Muscle of leg (tissue), 11 donors: ENCODE measurements around the gene DCHS2. TPM values are rescaled to one million over a fixed set of nuclear protein-coding genes. Genes with fewer than 3 reads are reported as not detected.

ENCODE experiments used
- DNase-seq: peaks from one replicate; pipeline ENCODE4 v3.0.0; 2013
- H3K27ac ChIP-seq: one replicate; pipeline ENCODE4 v1.5.1; 2013; ENCODE audit warnings: mild to moderate bottlenecking, low read length, control low read depth
- H3K27me3 ChIP-seq: one replicate; pipeline ENCODE4 v1.6.1; 2013; ENCODE audit warnings: low read length; ENCODE audit not compliant: control insufficient read depth, insufficient read depth
- H3K36me3 ChIP-seq: one replicate; pipeline ENCODE4 v1.6.1; 2013; ENCODE audit warnings: low read length; ENCODE audit not compliant: control insufficient read depth, insufficient read depth
- H3K4me1 ChIP-seq: one replicate; pipeline ENCODE4 v1.6.1; 2013; ENCODE audit warnings: low read length; ENCODE audit not compliant: control insufficient read depth, insufficient read depth
- H3K4me3 ChIP-seq: one replicate; pipeline ENCODE4 v1.5.1; 2013; ENCODE audit warnings: low read length, control low read depth
- H3K9me3 ChIP-seq: replicated peaks from 2 replicates; pipeline ENCODE4 v1.6.1; 2013; ENCODE audit warnings: low read depth, low read length; ENCODE audit not compliant: control insufficient read depth
- WGBS: methylation state at CpG from one replicate; pipeline ENCODE4 v1.1.5; 2013; ENCODE audit warnings: missing lambda C conversion rate; ENCODE audit not compliant: insufficient coverage; 5-methylcytosine and 5-hydroxymethylcytosine counted together
- polyA plus RNA-seq, 8 donors: library from polyadenylated mRNA; unstranded; fragments of 120-200 nt; gene quantifications; one replicate each; pipeline versions ENCODE4 v1.2.1 to v1.2.3, GENCODE V29; 2013; ENCODE audit warnings: inconsistent platforms in 1 of 8, low replicate concordance in 1 of 8; ENCODE audit not compliant: insufficient read length in 8 of 8, insufficient read depth in 1 of 8
- total RNA-seq: library from RNA; stranded (reverse); fragments of 120-200 nt; gene quantifications from one replicate; pipeline ENCODE4 v1.2.4, GENCODE V29; 2013

Gene DCHS2
- total and polyA plus RNA-seq, 9 donors = 5.5 to 22.9 (median 16.9) TPM

GRCh38 chr4:154429176-154429575, 62.4 kb downstream of the DCHS2 start:
- 24% methylated on average over 2 of the region's 5 CpGs for WGBS
- DNase-seq = peak; percentile 33

GRCh38 chr4:154427149-154427548, 64.5 kb downstream of the DCHS2 start:
- no peaks in the 10 kb centered on the region for H3K36me3 ChIP-seq
- 90% methylated on average over 2 of the region's 6 CpGs for WGBS
- H3K4me3 ChIP-seq = no peak overlapping the region
- H3K27me3 ChIP-seq = no peaks in the 10 kb centered on the region
- no peaks in the 10 kb centered on the region for H3K4me1 ChIP-seq
- no peaks in the 10 kb centered on the region for H3K9me3 ChIP-seq
- H3K27ac ChIP-seq = no peak overlapping the region
- DNase-seq = no peak

More at GRCh38 chr4:154429176-154429575, 62.4 kb downstream of the DCHS2 start:
- no peak overlapping the region for H3K27ac ChIP-seq
- H3K4me1 ChIP-seq = no peaks in the 10 kb centered on the region
- H3K4me3 ChIP-seq = no peak overlapping the region
- no peaks in the 10 kb centered on the region for H3K9me3 ChIP-seq
- no peaks in the 10 kb centered on the region for H3K27me3 ChIP-seq
- no peaks in the 10 kb centered on the region for H3K36me3 ChIP-seq

- no peaks in the 10 kb centered on the region for H3K36me3 ChIP-seq
- no peaks in the 10 kb centered on the region for H3K4me1 ChIP-seq
- WGBS = 21% methylated on average over 2 of the region's 3 CpGs
- no peaks in the 10 kb centered on the region for H3K9me3 ChIP-seq
- no peak overlapping the region for H3K27ac ChIP-seq
- no peaks in the 10 kb centered on the region for H3K27me3 ChIP-seq
- peak; percentile 22 for DNase-seq
- H3K4me3 ChIP-seq = no peak overlapping the region
These were observed 66.1 kb downstream of the DCHS2 start for GRCh38 chr4:154425514-154425913.

GRCh38 chr4:154424810-154425484, 66.7 kb downstream of the DCHS2 start:
- no peak for DNase-seq
- Histone ChIP-seq H3K9me3 (no peaks in the 10 kb centered on the region), H3K27ac (no peak overlapping the region), H3K4me1 (no peaks in the 10 kb centered on the region), H3K36me3 (no peaks in the 10 kb centered on the region), H3K4me3 (no peak overlapping the region), H3K27me3 (no peaks in the 10 kb centered on the region)
- 88% methylated on average over 4 of the region's 7 CpGs for WGBS

GRCh38 chr4:154422152-154422551, 69.4 kb downstream of the DCHS2 start:
- no peak overlapping the region for H3K27ac ChIP-seq
- 0% methylated on average over 1 of the region's 1 CpG for WGBS
- H3K4me1 ChIP-seq = no peaks in the 10 kb centered on the region
- H3K36me3 ChIP-seq = no peaks in the 10 kb centered on the region
- DNase-seq = no peak
- no peak overlapping the region for H3K4me3 ChIP-seq
- H3K27me3 ChIP-seq = no peaks in the 10 kb centered on the region
- no peaks in the 10 kb centered on the region for H3K9me3 ChIP-seq

GRCh38 chr4:154421618-154422017, 70.0 kb downstream of the DCHS2 start:
- no peaks in the 10 kb centered on the region for H3K4me1 ChIP-seq
- 89% methylated on average over 5 of the region's 6 CpGs for WGBS
- H3K36me3 ChIP-seq = no peaks in the 10 kb centered on the region
- no peak overlapping the region for H3K27ac ChIP-seq
- DNase-seq = no peak
- H3K9me3 ChIP-seq = no peaks in the 10 kb centered on the region
- no peaks in the 10 kb centered on the region for H3K27me3 ChIP-seq
- no peak overlapping the region for H3K4me3 ChIP-seq

- H3K36me3 ChIP-seq = no peaks in the 10 kb centered on the region
- DNase-seq = no peak
- peak overlapping the region; percentile 95 for H3K27ac ChIP-seq
- no CpG with 5 or more reads among the region's 2 CpGs for WGBS
- H3K27me3 ChIP-seq = no peaks in the 10 kb centered on the region
- peak overlapping the region; percentile 39 for H3K4me3 ChIP-seq
- peaks cover 17% of the 10 kb centered on the region for H3K4me1 ChIP-seq
- H3K9me3 ChIP-seq = no peaks in the 10 kb centered on the region
These were observed 74.3 kb downstream of the DCHS2 start for GRCh38 chr4:154417373-154417673.

- Histone ChIP-seq H3K27ac (peak overlapping the region; percentile 95), H3K9me3 (no peaks in the 10 kb centered on the region), H3K27me3 (no peaks in the 10 kb centered on the region), H3K36me3 (no peaks in the 10 kb centered on the region), H3K4me3 (peak overlapping the region; percentile 39), H3K4me1 (peaks cover 17% of the 10 kb centered on the region)
- 0% methylated on average over 10 of the region's 10 CpGs for WGBS
- DNase-seq = peak; percentile 94
These were observed 75.4 kb downstream of the DCHS2 start for GRCh38 chr4:154416190-154416547.

GRCh38 chr4:154415313-154415712, 76.3 kb downstream of the DCHS2 start:
- no peak overlapping the region for H3K4me3 ChIP-seq
- DNase-seq = peak; percentile 15
- H3K27me3 ChIP-seq = no peaks in the 10 kb centered on the region
- peak overlapping the region; percentile 80 for H3K27ac ChIP-seq
- no peaks in the 10 kb centered on the region for H3K36me3 ChIP-seq
- H3K9me3 ChIP-seq = no peaks in the 10 kb centered on the region
- H3K4me1 ChIP-seq = peaks cover 17% of the 10 kb centered on the region
- WGBS = 32% methylated on average over 4 of the region's 4 CpGs

- no peaks in the 10 kb centered on the region for H3K27me3 ChIP-seq
- no peaks in the 10 kb centered on the region for H3K36me3 ChIP-seq
- peaks cover 17% of the 10 kb centered on the region for H3K4me1 ChIP-seq
- H3K4me3 ChIP-seq = no peak overlapping the region
- H3K27ac ChIP-seq = peak overlapping the region; percentile 57
- no peaks in the 10 kb centered on the region for H3K9me3 ChIP-seq
- WGBS = no CpG with 5 or more reads among the region's 3 CpGs
- DNase-seq = peak; percentile 41
These were observed 76.8 kb downstream of the DCHS2 start for GRCh38 chr4:154414796-154415195.

- no peak overlapping the region for H3K4me3 ChIP-seq
- H3K27me3 ChIP-seq = no peaks in the 10 kb centered on the region
- no CpG with 5 or more reads among the region's 2 CpGs for WGBS
- no peaks in the 10 kb centered on the region for H3K9me3 ChIP-seq
- peaks cover 17% of the 10 kb centered on the region for H3K4me1 ChIP-seq
- H3K27ac ChIP-seq = peak overlapping the region; percentile 57
- no peaks in the 10 kb centered on the region for H3K36me3 ChIP-seq
- peak; percentile 64 for DNase-seq
These were observed 77.2 kb downstream of the DCHS2 start for GRCh38 chr4:154414371-154414770.
